Hindlimb muscle (tissue), 1 donor: ENCODE results near the gene KLHL29. TPM values are rescaled to one million over a fixed set of nuclear protein-coding genes. Genes with fewer than 3 reads are reported as not detected.

Experiments
- DNase-seq: peaks from one replicate; pipeline ENCODE4 v3.0.0-alpha.2; 2013
- polyA plus RNA-seq: library from polyadenylated mRNA; unstranded; fragments of 120-200 nt; gene quantifications from one replicate; pipeline ENCODE4 v1.2.1, GENCODE V29; 2013; ENCODE audit not compliant: insufficient read length

Gene KLHL29
- polyA plus RNA-seq, 1 donor = 7.6 TPM

GRCh38 chr2:23516520-23517256 lies 131.7 kb downstream of the KLHL29 start:
- no peak for DNase-seq

- DNase-seq = no peak
Observed at GRCh38 chr2:23518481-23519333, 133.7 kb downstream of the KLHL29 start.

GRCh38 chr2:23519334-23519651 lies 134.3 kb downstream of the KLHL29 start:
- DNase-seq = no peak

- DNase-seq = no peak
Observed at GRCh38 chr2:23520256-23520655, 135.3 kb downstream of the KLHL29 start.

GRCh38 chr2:23521060-23521459 lies 136.1 kb downstream of the KLHL29 start:
- DNase-seq = no peak

GRCh38 chr2:23522726-23523372 lies 137.9 kb downstream of the KLHL29 start:
- DNase-seq = no peak

GRCh38 chr2:23523373-23524260 lies 138.6 kb downstream of the KLHL29 start:
- no peak for DNase-seq

GRCh38 chr2:23524261-23524706 lies 139.3 kb downstream of the KLHL29 start:
- DNase-seq = peak; percentile 49

- no peak for DNase-seq
Observed at GRCh38 chr2:23525137-23525765, 140.3 kb downstream of the KLHL29 start.

- no peak for DNase-seq
Observed at GRCh38 chr2:23526114-23526513, 141.1 kb downstream of the KLHL29 start.

- no peak for DNase-seq
Observed at GRCh38 chr2:23526835-23527790, 142.1 kb downstream of the KLHL29 start.

- DNase-seq = no peak
Observed at GRCh38 chr2:23528171-23528570, 143.2 kb downstream of the KLHL29 start.

- no peak for DNase-seq
Observed at GRCh38 chr2:23528690-23529089, 143.7 kb downstream of the KLHL29 start.

- DNase-seq = no peak
Observed at GRCh38 chr2:23529659-23530058, 144.7 kb downstream of the KLHL29 start.

- DNase-seq = no peak
Observed at GRCh38 chr2:23530206-23530908, 145.4 kb downstream of the KLHL29 start.

GRCh38 chr2:23530909-23531276 lies 145.9 kb downstream of the KLHL29 start:
- no peak for DNase-seq

GRCh38 chr2:23531280-23531679 lies 146.3 kb downstream of the KLHL29 start:
- DNase-seq = no peak

- no peak for DNase-seq
Observed at GRCh38 chr2:23531881-23532280, 146.9 kb downstream of the KLHL29 start.

- no peak for DNase-seq
Observed at GRCh38 chr2:23532391-23533337, 147.7 kb downstream of the KLHL29 start.
